GM12878 (cell line): ENCODE measurements around the gene TOPBP1. TPM values are rescaled to one million over a fixed set of nuclear protein-coding genes. Genes with fewer than 3 reads are reported as not detected.

ENCODE experiments used
- ATAC-seq: fragments of 200-7000 bp; cut with Tn5 transposase; 3 replicates; pipeline ENCODE4 v1.9.1; 2020; ENCODE audit warnings: mild to moderate bottlenecking, moderate library complexity
- BruUV-seq: library from RNA; stranded (reverse); fragments of 400-500 nt; replicated peaks from 2 replicates; lab custom pipeline; 2021; lab: Mats Ljungman, UMichigan
- CTCF ChIA-PET: fragments of 300-600 bp; sonication (Branson Sonifier 250); formaldehyde crosslinking; extraction: SDS; loops from one replicate; lab custom pipeline; 2021; ENCODE audit warnings: inconsistent platforms; lab: Yijun Ruan, JAX
- POLR2A ChIA-PET: fragments of 350-600 bp; formaldehyde crosslinking; extraction: SDS; loops from one replicate; lab custom pipeline; 2021; ENCODE audit warnings: inconsistent platforms; lab: Charles Lee
- RAD21 ChIA-PET: fragments of 300-600 bp; sonication (Branson Sonifier 250); formaldehyde crosslinking; loops from one replicate; lab custom pipeline; 2023; ENCODE audit warnings: antibody characterized with exemption; ENCODE audit not compliant: unreplicated experiment; lab: Charles Lee
- SMC1A ChIA-PET: fragments of 300-600 bp; sonication (Branson Sonifier 250); formaldehyde crosslinking; loops from one replicate; lab custom pipeline; 2023; ENCODE audit not compliant: unreplicated experiment, uncharacterized antibody; lab: Charles Lee
- DNase-seq: peaks from one replicate; pipeline ENCODE4 v3.0.0-alpha.2; 2011; ENCODE audit warnings: low read depth, low spot score
- FAIRE-seq: peaks from 3 replicates; lab custom pipeline; 2011; peaks lifted over from hg19 to GRCh38; lab: Jason Lieb, UNC
- H2AFZ ChIP-seq: 2 replicates; pipeline ENCODE4 v1.6.0; 2011; ENCODE audit warnings: low read depth, low read length, control low read depth; ENCODE audit not compliant: control insufficient read depth
- H3K27ac ChIP-seq: 2 replicates; pipeline ENCODE4 v1.5.1; 2011; ENCODE audit warnings: control low read depth; ENCODE audit not compliant: control insufficient read depth, insufficient read depth
- H3K27me3 ChIP-seq, 2 experiments: replicated peaks in 1 of 2; 2 replicates each; pipeline versions ENCODE4 v1.6.0 to v1.6.1; 2011; ENCODE audit warnings: low read length in 1 of 2; ENCODE audit not compliant: control insufficient read depth in 2 of 2, insufficient read depth in 2 of 2
- H3K36me3 ChIP-seq, 2 experiments: 2 replicates each; pipeline ENCODE4 v1.5.1; 2011; ENCODE audit warnings: low read length in 1 of 2; ENCODE audit not compliant: control insufficient read depth in 2 of 2, insufficient read depth in 2 of 2
- H3K4me1 ChIP-seq: 2 replicates; pipeline ENCODE4 v1.6.1; 2011; ENCODE audit warnings: mild to moderate bottlenecking, low read length, moderate library complexity, mixed read lengths; ENCODE audit not compliant: control insufficient read depth, insufficient read depth
- H3K4me2 ChIP-seq: 2 replicates; pipeline ENCODE4 v1.6.0; 2011; ENCODE audit warnings: control low read depth; ENCODE audit not compliant: control insufficient read depth, insufficient read depth
- H3K4me3 ChIP-seq: fragments of 200-600 bp; sonication (generic); 2 replicates; pipeline ENCODE4 v1.5.1; 2016
- H3K79me2 ChIP-seq: 2 replicates; pipeline ENCODE4 v1.6.0; 2011; ENCODE audit warnings: low read length; ENCODE audit not compliant: control insufficient read depth, insufficient read depth
- H3K9ac ChIP-seq: 2 replicates; pipeline ENCODE4 v1.8.0; 2011; ENCODE audit warnings: low read length, control low read depth, mixed read lengths; ENCODE audit not compliant: control insufficient read depth, insufficient read depth
- H3K9me3 ChIP-seq: replicated peaks from 3 replicates; pipeline ENCODE4 v1.5.1; 2011; ENCODE audit warnings: mild to moderate bottlenecking, low read length; ENCODE audit not compliant: control insufficient read depth, insufficient read depth
- H4K20me1 ChIP-seq: 2 replicates; pipeline ENCODE4 v1.6.0; 2011; ENCODE audit not compliant: control insufficient read depth, insufficient read depth
- FOXM1 ChIP-seq: IDR thresholded peaks from 2 replicates; pipeline ENCODE4 v1.6.1; 2012; ENCODE audit warnings: low read depth, mild to moderate bottlenecking, inconsistent platforms, low read length, moderate library complexity
- IRF5 ChIP-seq: fragments of 450-650 bp; IDR thresholded peaks from 2 replicates; pipeline ENCODE4 v1.6.1; 2017; ENCODE audit warnings: borderline replicate concordance
- MEF2B ChIP-seq: fragments of 450-650 bp; IDR thresholded peaks from 2 replicates; pipeline ENCODE4 v1.6.1; 2018; ENCODE audit warnings: mild to moderate bottlenecking, moderate library complexity; ENCODE audit not compliant: partially characterized antibody, poor library complexity, severe bottlenecking
- MLLT1 ChIP-seq: fragments of 450-650 bp; IDR thresholded peaks from 2 replicates; pipeline ENCODE4 v1.6.1; 2016; ENCODE audit warnings: mild to moderate bottlenecking
- SMAD5 ChIP-seq: IDR thresholded peaks from 2 replicates; pipeline ENCODE4 v1.6.1; 2016; ENCODE audit warnings: antibody characterized with exemption, low read depth
- ZBED1 ChIP-seq: IDR thresholded peaks from 2 replicates; pipeline ENCODE4 v1.6.1; 2016; ENCODE audit warnings: borderline replicate concordance
- ZNF24 ChIP-seq: fragments of 450-650 bp; IDR thresholded peaks from 2 replicates; pipeline ENCODE4 v1.6.1; 2017; ENCODE audit warnings: antibody characterized with exemption, mild to moderate bottlenecking
- ZNF384 ChIP-seq: IDR thresholded peaks from 2 replicates; pipeline ENCODE4 v1.6.1; 2012; ENCODE audit warnings: low read depth, mild to moderate bottlenecking, low read length, improper control_type of control experiment, borderline replicate concordance
- ZSCAN29 ChIP-seq: fragments of 450-650 bp; IDR thresholded peaks from 2 replicates; pipeline ENCODE4 v1.6.1; 2017; ENCODE audit warnings: mild to moderate bottlenecking, moderate library complexity
- WGBS: methylation state at CpG from one replicate; pipeline ENCODE4 v1.1.6; 2016; ENCODE audit warnings: low lambda C conversion rate; ENCODE audit not compliant: insufficient replicate concordance, insufficient coverage; ENCODE audit errors: missing lambda C conversion rate; 5-methylcytosine and 5-hydroxymethylcytosine counted together
- in situ Hi-C: fragments of 300-500 bp; cut with MboI; formaldehyde crosslinking; loops from 9 replicates; pipeline ENCODE4 v1.14.3; 2018; ENCODE audit warnings: mixed read lengths
- intact Hi-C: fragments of 100-400 bp; cut with micrococcal nuclease; formaldehyde crosslinking; loops from one replicate; pipeline ENCODE4 v1.14.2; 2022; ENCODE audit not compliant: unreplicated experiment
- polyA plus RNA-seq, 11 experiments: library from polyadenylated mRNA; depleted of rRNA in 4 of 11; unstranded in 6 of 11; stranded (reverse) in 5 of 11; fragments of >200 nt; fragmentation: Nextera tagmentation in 4 of 11; fragmentation: Illumina TruSeq in 1 of 11; extraction: Ambion mirVana in 4 of 11; extraction: Trizol in 1 of 11; gene quantifications; 1 replicate in 1 of 11; 2 replicates in 10 of 11; pipeline versions ENCODE4 v1.2.1 to v1.2.3, GENCODE V29; 2011 to 2016; ENCODE audit warnings: inconsistent platforms in 2 of 11, missing spikeins in 2 of 11, low read depth in 1 of 11
- total RNA-seq, 4 experiments: library from RNA; depleted of rRNA in 3 of 4; stranded (reverse); fragments of >200 nt in 3 of 4; fragmentation: Illumina TruSeq in 1 of 4; extraction: Trizol in 1 of 4; gene quantifications; 2 replicates each; pipeline versions ENCODE4 v1.2.1 to v1.2.3, GENCODE V29; 2013 to 2021
- TF ChIP-seq, protein P1 (sequence below): fragments of 450-650 bp; formaldehyde crosslinking; IDR thresholded peaks from 2 replicates; pipeline ENCODE4 v1.5.0; 2022; ENCODE audit warnings: mild to moderate bottlenecking, missing genetic modification characterization
- TF ChIP-seq, protein P2 (sequence below): IDR thresholded peaks from 2 replicates; pipeline ENCODE4 v1.6.1; 2011; ENCODE audit warnings: borderline replicate concordance, low read depth, mild to moderate bottlenecking, moderate library complexity, mixed read lengths, low read length; ENCODE audit not compliant: insufficient read depth; ENCODE audit errors: extremely low read length

The TOPBP1 gene
- total and polyA plus RNA-seq, 10 of the 15 experiments (the other 5 are each of a cell fraction or from before 2014, with no cell fraction given), result 18.3 to 99.3 (median 61.5) TPM

DNA sequence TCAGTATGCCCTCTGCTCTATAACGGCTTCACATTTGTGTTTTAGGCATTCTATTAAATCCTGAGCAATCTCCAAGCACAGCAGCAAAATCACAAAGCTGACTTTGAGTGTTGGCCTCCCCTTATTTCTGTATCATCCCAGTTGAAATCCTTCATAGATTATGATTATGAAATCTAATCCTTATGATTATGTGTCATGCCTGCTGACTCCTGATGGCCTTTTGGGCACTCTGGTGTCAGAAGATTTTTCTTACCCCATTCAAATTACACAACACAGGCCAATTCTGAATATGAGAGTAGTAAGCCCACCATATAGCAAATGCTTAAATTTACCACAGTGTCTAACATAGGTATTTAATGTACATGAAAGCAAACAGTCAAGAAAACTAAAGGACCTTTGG lies 53.9 kb downstream of the TOPBP1 start (continued):
- TF ChIP-seq, protein P1, sequence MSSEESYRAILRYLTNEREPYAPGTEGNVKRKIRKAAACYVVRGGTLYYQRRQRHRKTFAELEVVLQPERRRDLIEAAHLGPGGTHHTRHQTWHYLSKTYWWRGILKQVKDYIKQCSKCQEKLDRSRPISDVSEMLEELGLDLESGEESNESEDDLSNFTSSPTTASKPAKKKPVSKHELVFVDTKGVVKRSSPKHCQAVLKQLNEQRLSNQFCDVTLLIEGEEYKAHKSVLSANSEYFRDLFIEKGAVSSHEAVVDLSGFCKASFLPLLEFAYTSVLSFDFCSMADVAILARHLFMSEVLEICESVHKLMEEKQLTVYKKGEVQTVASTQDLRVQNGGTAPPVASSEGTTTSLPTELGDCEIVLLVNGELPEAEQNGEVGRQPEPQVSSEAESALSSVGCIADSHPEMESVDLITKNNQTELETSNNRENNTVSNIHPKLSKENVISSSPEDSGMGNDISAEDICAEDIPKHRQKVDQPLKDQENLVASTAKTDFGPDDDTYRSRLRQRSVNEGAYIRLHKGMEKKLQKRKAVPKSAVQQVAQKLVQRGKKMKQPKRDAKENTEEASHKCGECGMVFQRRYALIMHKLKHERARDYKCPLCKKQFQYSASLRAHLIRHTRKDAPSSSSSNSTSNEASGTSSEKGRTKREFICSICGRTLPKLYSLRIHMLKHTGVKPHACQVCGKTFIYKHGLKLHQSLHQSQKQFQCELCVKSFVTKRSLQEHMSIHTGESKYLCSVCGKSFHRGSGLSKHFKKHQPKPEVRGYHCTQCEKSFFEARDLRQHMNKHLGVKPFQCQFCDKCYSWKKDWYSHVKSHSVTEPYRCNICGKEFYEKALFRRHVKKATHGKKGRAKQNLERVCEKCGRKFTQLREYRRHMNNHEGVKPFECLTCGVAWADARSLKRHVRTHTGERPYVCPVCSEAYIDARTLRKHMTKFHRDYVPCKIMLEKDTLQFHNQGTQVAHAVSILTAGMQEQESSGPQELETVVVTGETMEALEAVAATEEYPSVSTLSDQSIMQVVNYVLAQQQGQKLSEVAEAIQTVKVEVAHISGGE (CRISPR knock-in tag), result no peak
- TF ChIP-seq SMAD5, result no peak
- TF ChIP-seq, all 136 proteins: peak for 0

DNA sequence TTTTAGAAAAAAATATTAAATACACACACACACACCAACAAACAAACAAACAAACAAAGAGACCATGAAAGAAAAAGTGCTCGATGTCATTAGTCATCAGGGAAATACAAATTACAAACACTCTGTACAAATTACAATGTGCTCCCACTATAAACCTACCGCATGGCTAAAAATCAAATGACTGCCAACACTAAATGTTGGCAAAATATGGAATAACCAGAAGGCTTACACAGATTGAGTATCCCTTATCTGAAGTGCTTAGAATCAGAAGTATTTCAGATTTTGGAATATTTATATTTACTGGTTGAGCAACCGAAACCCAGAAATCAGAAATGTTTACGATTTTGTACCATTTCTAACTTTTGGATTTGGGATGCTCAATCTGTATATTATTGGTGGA lies 54.8 kb downstream of the TOPBP1 start:
- BruUV-seq, result no TSS peak
- no peak for ATAC-seq
- Histone ChIP-seq H4K20me1 (no peaks in the 10 kb centered on the region), H3K4me1 (no peaks in the 10 kb centered on the region), H2AFZ (no peak overlapping the region), H3K36me3 (peaks cover 4 to 27% of the 10 kb centered on the region in 2 experiments), H3K9ac (no peak overlapping the region), H3K27ac (no peak overlapping the region), H3K9me3 (no peaks in the 10 kb centered on the region; the same call in 2 of the 3 replicates), H3K4me3 (no peak overlapping the region), H3K79me2 (no peaks in the 10 kb centered on the region), H3K27me3 (no peaks in the 10 kb centered on the region), H3K4me2 (no peak overlapping the region)
- 97% methylated on average over 4 of the region's 4 CpGs for WGBS
- intact Hi-C loops (no loop called here), in situ Hi-C loops (no loop called here)
- no peak for FAIRE-seq
- ChIA-PET CTCF (interaction anchor here (0.7 to 1.1 kb wide), 6 partner anchors 11 to 1406 kb away, joined by 3 to 4 read pairs (median 3); no protein-coding TSS in a partner anchor), RAD21 (interaction anchor here (0.9 kb wide), 1 partner anchor 30 kb away, joined by 3 read pairs; no protein-coding TSS in a partner anchor), POLR2A (interaction anchor here (0.6 to 1.0 kb wide), 3 partner anchors 8 to 35 kb away, joined by 3 to 6 read pairs (median 4); no protein-coding TSS in a partner anchor), SMC1A (interaction anchor here (0.8 to 2.2 kb wide), 6 partner anchors 9 to 139 kb away, joined by 3 to 5 read pairs (median 4); no protein-coding TSS in a partner anchor)
- DNase-seq, result no peak
- TF ChIP-seq IRF5, result no peak
- no peak for TF ChIP-seq ZSCAN29
- no peak for TF ChIP-seq MLLT1
- no peak for TF ChIP-seq ZNF24
- no peak for TF ChIP-seq FOXM1
- TF ChIP-seq, protein P2, sequence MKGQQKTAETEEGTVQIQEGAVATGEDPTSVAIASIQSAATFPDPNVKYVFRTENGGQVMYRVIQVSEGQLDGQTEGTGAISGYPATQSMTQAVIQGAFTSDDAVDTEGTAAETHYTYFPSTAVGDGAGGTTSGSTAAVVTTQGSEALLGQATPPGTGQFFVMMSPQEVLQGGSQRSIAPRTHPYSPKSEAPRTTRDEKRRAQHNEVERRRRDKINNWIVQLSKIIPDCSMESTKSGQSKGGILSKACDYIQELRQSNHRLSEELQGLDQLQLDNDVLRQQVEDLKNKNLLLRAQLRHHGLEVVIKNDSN, result no peak
- no peak for TF ChIP-seq MEF2B
- no peak for TF ChIP-seq ZBED1
- TF ChIP-seq ZNF384, result no peak
